Measurements from ENCODE around the gene HMCN2.
"Not testable (repeated sequence)": the region's sequence is repeated elsewhere in the genome, so short reads cannot be mapped to it uniquely, and the experiment has no call there.

The HMCN2 gene

GRCh38 chr9:130330202-130330862 lies 64.8 kb downstream of the HMCN2 start:
- DNase-seq (ENCODE audit: low spot score): no peak

- no peak for DNase-seq (ENCODE audit: low spot score)
Observed at GRCh38 chr9:130331061-130331460, 65.5 kb downstream of the HMCN2 start.

GRCh38 chr9:130331573-130331972 lies 66.0 kb downstream of the HMCN2 start:
- DNase-seq (ENCODE audit: low spot score): no peak

- no peak for DNase-seq (ENCODE audit: low spot score)
Observed at GRCh38 chr9:130332384-130332926, 66.9 kb downstream of the HMCN2 start.

- no peak for DNase-seq (ENCODE audit: low spot score)
Observed at GRCh38 chr9:130333041-130333711, 67.6 kb downstream of the HMCN2 start.

GRCh38 chr9:130333712-130334062 lies 68.1 kb downstream of the HMCN2 start:
- no peak for DNase-seq (ENCODE audit: low spot score)

- DNase-seq (ENCODE audit: low spot score): no peak
Observed at GRCh38 chr9:130334915-130335314, 69.4 kb downstream of the HMCN2 start.

GRCh38 chr9:130336027-130336610 lies 70.6 kb downstream of the HMCN2 start:
- DNase-seq (ENCODE audit: low spot score): peak; percentile 81

GRCh38 chr9:130336885-130337284 lies 71.3 kb downstream of the HMCN2 start:
- DNase-seq (ENCODE audit: low spot score): no peak

- no peak for DNase-seq (ENCODE audit: low spot score)
Observed at GRCh38 chr9:130337318-130337717, 71.8 kb downstream of the HMCN2 start.

GRCh38 chr9:130337784-130338380 lies 72.3 kb downstream of the HMCN2 start:
- DNase-seq (ENCODE audit: low spot score): no peak

GRCh38 chr9:130338891-130339290 lies 73.3 kb downstream of the HMCN2 start:
- not testable (repeated sequence) for DNase-seq (ENCODE audit: low spot score)

GRCh38 chr9:130339306-130339705 lies 73.7 kb downstream of the HMCN2 start:
- DNase-seq (ENCODE audit: low spot score): no peak

GRCh38 chr9:130340011-130340410 lies 74.5 kb downstream of the HMCN2 start:
- no peak for DNase-seq (ENCODE audit: low spot score)

GRCh38 chr9:130340557-130340956 lies 75.0 kb downstream of the HMCN2 start:
- not testable (repeated sequence) for DNase-seq (ENCODE audit: low spot score)

- no peak for DNase-seq (ENCODE audit: low spot score)
Observed at GRCh38 chr9:130341128-130341527, 75.6 kb downstream of the HMCN2 start.

GRCh38 chr9:130341839-130342713 lies 76.5 kb downstream of the HMCN2 start:
- DNase-seq (ENCODE audit: low spot score): no peak

- DNase-seq (ENCODE audit: low spot score): no peak
Observed at GRCh38 chr9:130342714-130343085, 77.1 kb downstream of the HMCN2 start.

- DNase-seq (ENCODE audit: low spot score): no peak
Observed at GRCh38 chr9:130343445-130343918, 77.9 kb downstream of the HMCN2 start.

- no peak for DNase-seq (ENCODE audit: low spot score)
Observed at GRCh38 chr9:130344366-130344765, 78.8 kb downstream of the HMCN2 start.

- no peak for DNase-seq (ENCODE audit: low spot score)
Observed at GRCh38 chr9:130345009-130345896, 79.7 kb downstream of the HMCN2 start.
